ENCODE results near the gene VTI1A. TPM values are rescaled to one million over a fixed set of nuclear protein-coding genes. Genes with fewer than 3 reads are reported as not detected.
A peak's percentile ranks its signal among the peaks of the same experiment; 100 is the strongest.

The VTI1A gene
- total and polyA plus RNA-seq, 2 of the 8 experiments (the other 6 are each of a cell fraction or from before 2014, with no cell fraction given), result 6.0 to 20.0 TPM

GRCh38 chr10:112678581-112678980 lies 231.6 kb downstream of the VTI1A start:
- no peaks in the 10 kb centered on the region for H3K79me1 ChIP-seq (ENCODE audit: low read depth, low read length)
- ChIA-PET CTCF (ENCODE audit: partially characterized antibody) (interaction anchor here (1.1 kb wide), 1 partner anchor 11 kb away, joined by 3 read pairs; no protein-coding TSS in a partner anchor), POLR2A (ENCODE audit: partially characterized antibody) (interaction anchor here (1.0 kb wide), 1 partner anchor 32 kb away, joined by 3 read pairs; no protein-coding TSS in a partner anchor)
- H2BK12ac ChIP-seq (ENCODE audit: low read depth, low read length), result peak overlapping the region; percentile 94
- H3K23ac ChIP-seq (ENCODE audit: insufficient read length), result no peak overlapping the region
- H2BK120ac ChIP-seq (replicated peaks; ENCODE audit: low read depth, low read length), result peak overlapping the region; percentile 41
- H3K27ac ChIP-seq (ENCODE audit: low read depth, low read length), result peak overlapping the region; percentile 20; the same call in 1 of the 2 replicates
- H3K14ac ChIP-seq (ENCODE audit: insufficient read length), result no peak overlapping the region
- peak overlapping the region; percentile 62 for H2AFZ ChIP-seq (ENCODE audit: low read length)
- peak overlapping the region in 1 of 2 experiments; percentile 56; a peak in 2 of 4 replicates for H3K4me2 ChIP-seq (ENCODE audit: insufficient read depth in 1 of 2, low read depth in 2 of 2, low read length in 2 of 2)
- DNase-seq (ENCODE audit: low read depth in 1 of 2, low spot score in 2 of 2), result no peak
- H3K4me3 ChIP-seq (ENCODE audit: extremely low read depth in 1 of 4, insufficient read depth in 2 of 4, low read depth in 3 of 4, low read length in 4 of 4), result no peak overlapping the region; a peak in 1 of 8 replicates
- no peak overlapping the region for H3K9ac ChIP-seq (replicated peaks in 1 of 4; ENCODE audit: extremely low read depth in 1 of 4, low read depth in 3 of 4, low read length in 3 of 4)
- H3K36me3 ChIP-seq (ENCODE audit: control insufficient read depth in 2 of 4, insufficient read depth in 4 of 4, low read length in 3 of 4), result no peaks in the 10 kb centered on the region; a peak in 1 of 8 replicates
- H4K91ac ChIP-seq (replicated peaks; ENCODE audit: insufficient read length, low read length), result peak overlapping the region; percentile 88
- TF ChIP-seq CEBPB (IDR thresholded peaks at IDR 0.05; ENCODE audit: low read depth, low read length) (peak; percentile 69), FOSL1 (IDR thresholded peaks at IDR 0.05; ENCODE audit: insufficient read depth, low read depth, low read length) (no peak)
- WGBS, 2 experiments (ENCODE audit: extremely low coverage in 1 of 2, insufficient coverage in 1 of 2, insufficient read length in 1 of 2, insufficient replicate concordance in 2 of 2, low coverage in 1 of 2, low lambda C conversion rate in 2 of 2, missing lambda C conversion rate in 1 of 2), result 49% methylated on average over 7 of the region's 7 CpGs; no CpG with 5 or more reads in 1 of the 2 experiments
- no peaks in the 10 kb centered on the region for H4K20me1 ChIP-seq (replicated peaks in 1 of 2; ENCODE audit: control insufficient read depth in 1 of 2, insufficient read depth in 2 of 2, low read length in 2 of 2)
- peak overlapping the region; percentile 35 for H3K56ac ChIP-seq (replicated peaks; ENCODE audit: insufficient read length, low read depth, low read length)
- peak overlapping the region; percentile 51; the same call in 1 of the 2 replicates for H2BK20ac ChIP-seq (ENCODE audit: low read length)
- peaks cover 3 to 13% (median 7%) of the 10 kb centered on the region in 4 experiments; a peak in 5 of 7 replicates for H3K4me1 ChIP-seq (replicated peaks in 1 of 4; ENCODE audit: control insufficient read depth in 3 of 4, insufficient read depth in 4 of 4, low read length in 3 of 4)
- H3K18ac ChIP-seq (ENCODE audit: extremely low read depth, low read length), result peak overlapping the region; percentile 93; the same call in 1 of the 2 replicates
- H2BK15ac ChIP-seq (ENCODE audit: low read length), result no peak overlapping the region
- H2BK5ac ChIP-seq (ENCODE audit: low read depth, low read length), result peak overlapping the region; percentile 97
- no peak overlapping the region for H4K5ac ChIP-seq (ENCODE audit: insufficient read length, low read depth, low read length)
- no peaks in the 10 kb centered on the region for H3K9me3 ChIP-seq (ENCODE audit: insufficient read depth in 2 of 2, low read depth in 1 of 2, low read length in 1 of 2)
- H4K8ac ChIP-seq (ENCODE audit: extremely low read depth, insufficient read depth, low read length), result no peak overlapping the region
- no peaks in the 10 kb centered on the region for H3K27me3 ChIP-seq (replicated peaks in 1 of 4; ENCODE audit: control insufficient read depth in 3 of 4, extremely low read depth in 1 of 4, insufficient read depth in 3 of 4, low read length in 3 of 4)
- no peaks in the 10 kb centered on the region for H3K79me2 ChIP-seq (ENCODE audit: control insufficient read depth in 1 of 2, insufficient read depth in 2 of 2, low read length in 2 of 2)
- peak overlapping the region; percentile 24 for H3K4ac ChIP-seq (replicated peaks; ENCODE audit: insufficient read length, low read depth, low read length)
- no peaks in the 10 kb centered on the region for H3K23me2 ChIP-seq (ENCODE audit: low read depth, low read length)
- H2AK5ac ChIP-seq (ENCODE audit: low read depth, low read length), result peak overlapping the region; percentile 43; the same call in 1 of the 2 replicates
- FAIRE-seq, result peak; percentile 78
